Endothelial cell of umbilical vein (primary cell): Measurements from ENCODE around the gene TRIM27.

Experiments
- GATA2 ChIP-seq: IDR thresholded peaks from 2 replicates; pipeline ENCODE4 v1.7.0; 2011; ENCODE audit warnings: low read depth, mild to moderate bottlenecking, moderate library complexity, mixed read lengths, low read length; ENCODE audit not compliant: insufficient read length, insufficient read depth
- TF ChIP-seq, protein P1 (sequence below): IDR thresholded peaks from 2 replicates; pipeline ENCODE4 v1.6.1; 2011; ENCODE audit not compliant: insufficient read depth, insufficient read length
- TF ChIP-seq, protein P2 (sequence below), 2 donors: IDR thresholded peaks; 1 replicate in 1 of 2; 2 replicates in 1 of 2; pipeline ENCODE4 v1.5.1; 2011; ENCODE audit warnings: low read length in 2 of 2, mild to moderate bottlenecking in 2 of 2, moderate library complexity in 2 of 2, control low read depth in 1 of 2, inconsistent platforms in 1 of 2, low read depth in 1 of 2; ENCODE audit not compliant: insufficient read depth in 1 of 2; ENCODE audit errors: extremely low read depth in 1 of 2

DNA sequence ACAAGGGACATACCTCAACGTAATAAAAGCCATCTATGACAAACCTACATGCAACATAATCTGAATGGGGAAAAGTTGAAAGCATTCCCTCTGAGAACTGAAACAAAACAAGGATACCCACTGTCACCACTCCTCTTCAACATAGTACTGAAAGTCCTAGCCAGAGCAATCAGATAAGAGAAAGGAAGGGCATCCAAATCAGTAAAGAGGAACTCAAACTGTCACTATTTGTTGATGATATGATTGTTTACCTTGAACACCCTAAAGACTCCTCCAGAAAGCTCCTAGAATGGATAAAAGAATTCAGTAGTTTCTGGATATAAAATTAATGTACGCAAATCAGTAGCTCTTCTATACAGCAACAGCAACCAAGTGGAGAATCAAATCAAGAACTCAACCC is 41.9 kb upstream of the TRIM27 start:
- TF ChIP-seq, protein P1, sequence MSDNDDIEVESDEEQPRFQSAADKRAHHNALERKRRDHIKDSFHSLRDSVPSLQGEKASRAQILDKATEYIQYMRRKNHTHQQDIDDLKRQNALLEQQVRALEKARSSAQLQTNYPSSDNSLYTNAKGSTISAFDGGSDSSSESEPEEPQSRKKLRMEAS = no peak
- TF ChIP-seq, protein P2, sequence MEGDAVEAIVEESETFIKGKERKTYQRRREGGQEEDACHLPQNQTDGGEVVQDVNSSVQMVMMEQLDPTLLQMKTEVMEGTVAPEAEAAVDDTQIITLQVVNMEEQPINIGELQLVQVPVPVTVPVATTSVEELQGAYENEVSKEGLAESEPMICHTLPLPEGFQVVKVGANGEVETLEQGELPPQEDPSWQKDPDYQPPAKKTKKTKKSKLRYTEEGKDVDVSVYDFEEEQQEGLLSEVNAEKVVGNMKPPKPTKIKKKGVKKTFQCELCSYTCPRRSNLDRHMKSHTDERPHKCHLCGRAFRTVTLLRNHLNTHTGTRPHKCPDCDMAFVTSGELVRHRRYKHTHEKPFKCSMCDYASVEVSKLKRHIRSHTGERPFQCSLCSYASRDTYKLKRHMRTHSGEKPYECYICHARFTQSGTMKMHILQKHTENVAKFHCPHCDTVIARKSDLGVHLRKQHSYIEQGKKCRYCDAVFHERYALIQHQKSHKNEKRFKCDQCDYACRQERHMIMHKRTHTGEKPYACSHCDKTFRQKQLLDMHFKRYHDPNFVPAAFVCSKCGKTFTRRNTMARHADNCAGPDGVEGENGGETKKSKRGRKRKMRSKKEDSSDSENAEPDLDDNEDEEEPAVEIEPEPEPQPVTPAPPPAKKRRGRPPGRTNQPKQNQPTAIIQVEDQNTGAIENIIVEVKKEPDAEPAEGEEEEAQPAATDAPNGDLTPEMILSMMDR (IDR thresholded peaks at IDR 0.05; ENCODE audit: extremely low read depth in 1 of 2, insufficient read depth in 1 of 2, low read depth in 1 of 2, low read length in 2 of 2) = no peak
- TF ChIP-seq GATA2 = no peak
